ENCODE results near the gene CNTLN.
"Not testable (repeated sequence)": the region's sequence is repeated elsewhere in the genome, so short reads cannot be mapped to it uniquely, and the experiment has no call there.

CNTLN gene

GRCh38 chr9:17171309-17172094 is 36.7 kb downstream of the CNTLN start:
- no peak for DNase-seq (ENCODE audit: low read depth)

GRCh38 chr9:17177496-17177895 is 42.7 kb downstream of the CNTLN start:
- DNase-seq (ENCODE audit: low read depth) = not testable (repeated sequence)

GRCh38 chr9:17185481-17186029 is 50.7 kb downstream of the CNTLN start:
- no peak for DNase-seq (ENCODE audit: low read depth)

GRCh38 chr9:17191082-17191481 is 56.2 kb downstream of the CNTLN start:
- DNase-seq (ENCODE audit: low read depth) = no peak

GRCh38 chr9:17204611-17205152 is 69.8 kb downstream of the CNTLN start:
- no peak for DNase-seq (ENCODE audit: low read depth)

GRCh38 chr9:17216011-17216410 is 81.2 kb downstream of the CNTLN start:
- no peak for DNase-seq (ENCODE audit: low read depth)

- no peak for DNase-seq (ENCODE audit: low read depth)
Observed at GRCh38 chr9:17216646-17217045, 81.8 kb downstream of the CNTLN start.

GRCh38 chr9:17217272-17217671 is 82.4 kb downstream of the CNTLN start:
- no peak for DNase-seq (ENCODE audit: low read depth)

- no peak for DNase-seq (ENCODE audit: low read depth)
Observed at GRCh38 chr9:17219261-17219660, 84.4 kb downstream of the CNTLN start.

- DNase-seq (ENCODE audit: low read depth) = no peak
Observed at GRCh38 chr9:17222932-17223331, 88.1 kb downstream of the CNTLN start.

GRCh38 chr9:17225407-17225806 is 90.6 kb downstream of the CNTLN start:
- DNase-seq (ENCODE audit: low read depth) = no peak

GRCh38 chr9:17229945-17230560 is 95.2 kb downstream of the CNTLN start:
- no peak for DNase-seq (ENCODE audit: low read depth)

- no peak for DNase-seq (ENCODE audit: low read depth)
Observed at GRCh38 chr9:17230646-17231045, 95.8 kb downstream of the CNTLN start.

GRCh38 chr9:17236147-17236546 is 101.3 kb downstream of the CNTLN start:
- DNase-seq (ENCODE audit: low read depth) = no peak

- DNase-seq (ENCODE audit: low read depth) = no peak
Observed at GRCh38 chr9:17246770-17247169, 111.9 kb downstream of the CNTLN start.

GRCh38 chr9:17251100-17251499 is 116.3 kb downstream of the CNTLN start:
- DNase-seq (ENCODE audit: low read depth) = no peak

GRCh38 chr9:17268531-17269188 is 133.8 kb downstream of the CNTLN start:
- DNase-seq (ENCODE audit: low read depth) = not testable (repeated sequence)

GRCh38 chr9:17269799-17270198 is 135.0 kb downstream of the CNTLN start:
- no peak for DNase-seq (ENCODE audit: low read depth)

GRCh38 chr9:17272536-17272935 is 137.7 kb downstream of the CNTLN start:
- DNase-seq (ENCODE audit: low read depth) = no peak

GRCh38 chr9:17280350-17281012 is 145.6 kb downstream of the CNTLN start:
- DNase-seq (ENCODE audit: low read depth) = no peak

GRCh38 chr9:17290673-17291072 is 155.8 kb downstream of the CNTLN start:
- DNase-seq (ENCODE audit: low read depth) = not testable (repeated sequence)

GRCh38 chr9:17291766-17292165 is 156.9 kb downstream of the CNTLN start:
- DNase-seq (ENCODE audit: low read depth) = no peak
